H1 (cell line): ENCODE results near the gene GALNTL6. TPM values are rescaled to one million over a fixed set of nuclear protein-coding genes. Genes with fewer than 3 reads are reported as not detected.

ENCODE experiments used
- CTCF ChIA-PET: fragments of 300-600 bp; sonication (Branson Sonifier 250); formaldehyde crosslinking; loops from one replicate; lab custom pipeline; 2021; ENCODE audit not compliant: partially characterized antibody; lab: Charles Lee
- POLR2A ChIA-PET: fragments of 300-600 bp; sonication (Branson Sonifier 250); formaldehyde crosslinking; loops from one replicate; lab custom pipeline; 2021; ENCODE audit warnings: inconsistent platforms; ENCODE audit not compliant: partially characterized antibody; lab: Charles Lee
- DNase-seq, 2 experiments: peaks; one replicate each; pipeline versions ENCODE4 v3.0.0 to v3.0.0-alpha.2; 2010 to 2022; ENCODE audit warnings: low spot score in 2 of 2, low read depth in 1 of 2, mixed read lengths in 1 of 2
- FAIRE-seq: peaks from 2 replicates; lab custom pipeline; 2011; peaks lifted over from hg19 to GRCh38; lab: Jason Lieb, UNC
- H2AFZ ChIP-seq: 2 replicates; pipeline ENCODE4 v1.8.1; 2012; ENCODE audit warnings: low read length, inconsistent platforms
- H2AK5ac ChIP-seq: 2 replicates; pipeline ENCODE4 v1.6.1; 2013; ENCODE audit warnings: low read depth, low read length
- H2BK120ac ChIP-seq: replicated peaks from 2 replicates; pipeline ENCODE3; 2013; ENCODE audit warnings: low read depth, low read length, inconsistent platforms
- H2BK12ac ChIP-seq: 2 replicates; pipeline ENCODE4 v1.6.1; 2013; ENCODE audit warnings: low read depth, low read length
- H2BK15ac ChIP-seq: 2 replicates; pipeline ENCODE4 v1.6.1; 2013; ENCODE audit warnings: low read length
- H2BK20ac ChIP-seq: 2 replicates; pipeline ENCODE4 v1.6.1; 2013; ENCODE audit warnings: low read length
- H2BK5ac ChIP-seq: 2 replicates; pipeline ENCODE4 v1.6.1; 2013; ENCODE audit warnings: low read depth, low read length
- H3K14ac ChIP-seq: 2 replicates; pipeline ENCODE4 v1.6.1; 2013; ENCODE audit warnings: inconsistent platforms; ENCODE audit not compliant: insufficient read length
- H3K18ac ChIP-seq: 2 replicates; pipeline ENCODE4 v1.6.1; 2013; ENCODE audit warnings: low read length; ENCODE audit errors: extremely low read depth
- H3K23ac ChIP-seq: 2 replicates; pipeline ENCODE4 v1.6.1; 2013; ENCODE audit warnings: inconsistent platforms; ENCODE audit not compliant: insufficient read length
- H3K23me2 ChIP-seq: 2 replicates; pipeline ENCODE4 v1.6.1; 2013; ENCODE audit warnings: low read depth, low read length
- H3K27ac ChIP-seq: 2 replicates; pipeline ENCODE4 v1.6.1; 2011; ENCODE audit warnings: low read depth, low read length, inconsistent platforms
- H3K27me3 ChIP-seq, 4 experiments: replicated peaks in 1 of 4; 1 replicate in 1 of 4; 2 replicates in 3 of 4; pipeline versions ENCODE4 v1.6.1 to v1.8.1; 2011 to 2013; ENCODE audit warnings: low read length in 3 of 4, mild to moderate bottlenecking in 3 of 4, inconsistent platforms in 2 of 4, mixed read lengths in 2 of 4, moderate library complexity in 1 of 4; ENCODE audit not compliant: control insufficient read depth in 3 of 4, insufficient read depth in 3 of 4; ENCODE audit errors: extremely low read depth in 1 of 4
- H3K36me3 ChIP-seq, 4 experiments: 2 replicates each; pipeline versions ENCODE4 v1.6.1 to v1.8.1; 2011 to 2013; ENCODE audit warnings: mild to moderate bottlenecking in 4 of 4, low read length in 3 of 4, moderate library complexity in 2 of 4, control low read depth in 1 of 4, inconsistent platforms in 1 of 4; ENCODE audit not compliant: insufficient read depth in 4 of 4, control insufficient read depth in 2 of 4
- H3K4ac ChIP-seq: replicated peaks from 2 replicates; pipeline ENCODE3; 2013; ENCODE audit warnings: low read length, low read depth, mixed read lengths, inconsistent platforms; ENCODE audit not compliant: insufficient read length
- H3K4me1 ChIP-seq, 4 experiments: replicated peaks in 1 of 4; 1 replicate in 1 of 4; 2 replicates in 3 of 4; pipeline versions ENCODE4 v1.6.1 to v1.8.1; 2011 to 2013; ENCODE audit warnings: low read length in 3 of 4, inconsistent platforms in 2 of 4, mixed read lengths in 1 of 4; ENCODE audit not compliant: insufficient read depth in 4 of 4, control insufficient read depth in 3 of 4
- H3K4me2 ChIP-seq, 2 experiments: 2 replicates each; pipeline versions ENCODE4 v1.6.1 to v1.8.1; 2011 to 2013; ENCODE audit warnings: low read depth in 2 of 2, low read length in 2 of 2, control low read depth in 1 of 2, inconsistent platforms in 1 of 2, mild to moderate bottlenecking in 1 of 2; ENCODE audit not compliant: insufficient read depth in 1 of 2
- H3K4me3 ChIP-seq, 4 experiments: fragments of 200-600, 300-600 bp in 1 of 4; sonication (generic), shearing (Covaris generic), sonication (Bioruptor Twin) in 1 of 4; 2 replicates each; pipeline versions ENCODE4 v1.5.1 to v1.8.1; 2011 to 2016; ENCODE audit warnings: low read length in 4 of 4, low read depth in 3 of 4, control low read depth in 2 of 4, inconsistent platforms in 2 of 4, mild to moderate bottlenecking in 2 of 4, mixed read lengths in 1 of 4, moderate library complexity in 1 of 4; ENCODE audit not compliant: insufficient read depth in 2 of 4; ENCODE audit errors: extremely low read depth in 1 of 4
- H3K56ac ChIP-seq: replicated peaks from 2 replicates; pipeline ENCODE3; 2013; ENCODE audit warnings: low read depth, mild to moderate bottlenecking, mixed read lengths, low read length, inconsistent platforms; ENCODE audit not compliant: insufficient read length
- H3K79me1 ChIP-seq: 2 replicates; pipeline ENCODE4 v1.6.1; 2013; ENCODE audit warnings: low read depth, low read length, control low read depth
- H3K79me2 ChIP-seq, 2 experiments: 2 replicates each; pipeline versions ENCODE4 v1.6.1 to v1.8.1; 2012 to 2013; ENCODE audit warnings: low read length in 2 of 2, mild to moderate bottlenecking in 2 of 2, inconsistent platforms in 1 of 2; ENCODE audit not compliant: insufficient read depth in 2 of 2, control insufficient read depth in 1 of 2
- H3K9ac ChIP-seq, 4 experiments: replicated peaks in 1 of 4; 1 replicate in 1 of 4; 2 replicates in 3 of 4; pipeline versions ENCODE4 v1.6.1 to v1.8.1; 2011 to 2013; ENCODE audit warnings: low read depth in 3 of 4, low read length in 3 of 4, control low read depth in 2 of 4, mild to moderate bottlenecking in 2 of 4, moderate library complexity in 2 of 4, inconsistent platforms in 1 of 4; ENCODE audit errors: extremely low read depth in 1 of 4
- H3K9me3 ChIP-seq, 2 experiments: 2 replicates each; pipeline versions ENCODE4 v1.6.1 to v1.8.1; 2012 to 2013; ENCODE audit warnings: mild to moderate bottlenecking in 2 of 2, moderate library complexity in 2 of 2, control low read depth in 1 of 2, inconsistent platforms in 1 of 2, low read depth in 1 of 2, low read length in 1 of 2, mixed read lengths in 1 of 2; ENCODE audit not compliant: insufficient read depth in 2 of 2
- H4K20me1 ChIP-seq, 2 experiments: replicated peaks in 1 of 2; 2 replicates each; pipeline versions ENCODE3 to v1.8.1; 2011 to 2013; ENCODE audit warnings: inconsistent platforms in 2 of 2, low read length in 2 of 2, mild to moderate bottlenecking in 1 of 2; ENCODE audit not compliant: insufficient read depth in 2 of 2, control insufficient read depth in 1 of 2
- H4K5ac ChIP-seq: 2 replicates; pipeline ENCODE4 v1.6.1; 2013; ENCODE audit warnings: low read length, low read depth, mixed read lengths, inconsistent platforms; ENCODE audit not compliant: insufficient read length
- H4K8ac ChIP-seq: 2 replicates; pipeline ENCODE4 v1.8.0; 2013; ENCODE audit warnings: mild to moderate bottlenecking, moderate library complexity, low read length, inconsistent platforms; ENCODE audit not compliant: insufficient read depth; ENCODE audit errors: extremely low read depth
- H4K91ac ChIP-seq: replicated peaks from 2 replicates; pipeline ENCODE3; 2013; ENCODE audit warnings: low read length, mixed read lengths, inconsistent platforms; ENCODE audit not compliant: insufficient read length
- BCL11A ChIP-seq, 2 experiments: IDR thresholded peaks; one replicate each; pipeline ENCODE4 v1.6.1; 2011; ENCODE audit warnings: low read depth in 2 of 2, low read length in 2 of 2, mild to moderate bottlenecking in 2 of 2
- CTBP2 ChIP-seq: IDR thresholded peaks from 2 replicates; pipeline ENCODE4 v1.7.0; 2011; ENCODE audit warnings: borderline replicate concordance, mild to moderate bottlenecking, moderate library complexity, mixed read lengths, low read length; ENCODE audit not compliant: insufficient read depth, insufficient read length
- EGR1 ChIP-seq: IDR thresholded peaks from 2 replicates; pipeline ENCODE4 v1.6.1; 2011; ENCODE audit warnings: low read depth, low read length, borderline replicate concordance
- EP300 ChIP-seq, 2 experiments: IDR thresholded peaks; 1 replicate in 1 of 2; 2 replicates in 1 of 2; pipeline ENCODE4 v1.6.1; 2011 to 2012; ENCODE audit warnings: low read depth in 2 of 2, low read length in 2 of 2, mild to moderate bottlenecking in 2 of 2, borderline replicate concordance in 1 of 2, inconsistent platforms in 1 of 2, moderate library complexity in 1 of 2
- SIRT6 ChIP-seq: IDR thresholded peaks from one replicate; pipeline ENCODE4 v1.7.1; 2012; ENCODE audit warnings: low read length, inconsistent platforms
- SUZ12 ChIP-seq: fragments of 200-600 bp; sonication (generic); IDR thresholded peaks from 2 replicates; pipeline ENCODE4 v1.6.1; 2012; ENCODE audit warnings: mild to moderate bottlenecking, inconsistent platforms, low read length, moderate library complexity, mixed read lengths
- TAF7 ChIP-seq: optimal IDR thresholded peaks from 2 replicates; pipeline ENCODE3; 2011; ENCODE audit warnings: low read depth, mild to moderate bottlenecking, inconsistent platforms, low read length, moderate library complexity, borderline replicate concordance
- TEAD4 ChIP-seq: IDR thresholded peaks from 2 replicates; pipeline ENCODE4 v1.6.1; 2012; ENCODE audit warnings: low read depth, low read length, inconsistent platforms, mixed read lengths
- YY1 ChIP-seq: IDR thresholded peaks from 2 replicates; pipeline ENCODE4 v1.6.1; 2011; ENCODE audit warnings: low read depth, mild to moderate bottlenecking, low read length
- ZNF274 ChIP-seq: IDR thresholded peaks from 2 replicates; pipeline ENCODE4 v1.7.0; 2012; ENCODE audit warnings: low read length, borderline replicate concordance; ENCODE audit errors: extremely low read depth
- WGBS, 2 experiments: shearing (Covaris generic) in 1 of 2; methylation state at CpG; one replicate each; pipeline versions ENCODE4 v1.1.6 to v1.1.7; 2013 to 2015; ENCODE audit warnings: low lambda C conversion rate in 2 of 2, mixed read lengths in 2 of 2, inconsistent platforms in 1 of 2, low coverage in 1 of 2, missing lambda C conversion rate in 1 of 2; ENCODE audit not compliant: insufficient replicate concordance in 2 of 2, insufficient coverage in 1 of 2, insufficient read length in 1 of 2; ENCODE audit errors: extremely low coverage in 1 of 2, missing lambda C conversion rate in 1 of 2; 5-methylcytosine and 5-hydroxymethylcytosine counted together
- polyA plus RNA-seq, 7 experiments: library from polyadenylated mRNA; depleted of rRNA in 3 of 7; stranded (reverse) in 5 of 7; unstranded in 2 of 7; fragments of >200 nt in 5 of 7; fragments of 200-250 nt in 2 of 7; gene quantifications; 1 replicate in 5 of 7; 2 replicates in 1 of 7; 4 replicates in 1 of 7; pipeline versions ENCODE4 v1.2.1 to v1.2.3, GENCODE V29; 2011 to 2013; ENCODE audit warnings: missing spikeins in 2 of 7, mixed read lengths in 2 of 7
- total RNA-seq: library from RNA; stranded (reverse); fragmentation: NEBNext Ultra II Directional; extraction: Animal tissue kit (Norgen Biotek cat#: 25700); gene quantifications from 2 replicates; pipeline ENCODE4 v1.2.1, GENCODE V29; 2021
- TF ChIP-seq, protein P1 (sequence below): IDR thresholded peaks from 2 replicates; pipeline ENCODE4 v1.6.1; 2011; ENCODE audit warnings: low read depth, mild to moderate bottlenecking, low read length; ENCODE audit not compliant: insufficient read depth
- TF ChIP-seq, protein P2 (sequence below): IDR thresholded peaks from 2 replicates; pipeline ENCODE4 v1.6.1; 2012; ENCODE audit warnings: low read length, inconsistent platforms

GALNTL6 gene
- total and polyA plus RNA-seq, 2 of the 8 experiments (the other 6 are each of a cell fraction or from before 2014, with no cell fraction given), result 0.03 to 0.32 TPM

- WGBS, 2 experiments, result 73% methylated on average over 3 of the region's 3 CpGs; no CpG with 5 or more reads in 1 of the 2 experiments
- no peak overlapping the region for H3K4ac ChIP-seq
- no peak for FAIRE-seq
- no peaks in the 10 kb centered on the region for H3K79me1 ChIP-seq
- H3K9ac ChIP-seq, result no peak overlapping the region
- H4K91ac ChIP-seq, result no peak overlapping the region
- H3K4me1 ChIP-seq, result peaks cover 0 to 4% (median 2%) of the 10 kb centered on the region in 4 experiments; a peak in 2 of 7 replicates
- no peaks in the 10 kb centered on the region for H3K36me3 ChIP-seq
- H2BK5ac ChIP-seq, result no peak overlapping the region
- H2AK5ac ChIP-seq, result no peak overlapping the region
- H2BK12ac ChIP-seq, result no peak overlapping the region
- no peak overlapping the region for H4K5ac ChIP-seq
- H3K4me2 ChIP-seq, result no peak overlapping the region
- H3K56ac ChIP-seq, result no peak overlapping the region
- H2BK15ac ChIP-seq, result no peak overlapping the region
- DNase-seq, result no peak
- CTCF ChIA-PET, result interaction anchor here (0.6 kb wide), 1 partner anchor 1677 kb away, joined by 3 read pairs; no protein-coding TSS in a partner anchor
- no peaks in the 10 kb centered on the region for H3K79me2 ChIP-seq
- H3K4me3 ChIP-seq, result no peak overlapping the region
- H3K14ac ChIP-seq, result no peak overlapping the region
- no peak overlapping the region for H4K8ac ChIP-seq
- no peak overlapping the region for H3K27ac ChIP-seq
- H3K9me3 ChIP-seq, result no peaks in the 10 kb centered on the region
- no peak overlapping the region for H3K23ac ChIP-seq
- no peaks in the 10 kb centered on the region for H3K27me3 ChIP-seq
- no peaks in the 10 kb centered on the region for H3K23me2 ChIP-seq
- no peaks in the 10 kb centered on the region for H4K20me1 ChIP-seq
- no peak overlapping the region for H2AFZ ChIP-seq
- no peak overlapping the region for H2BK120ac ChIP-seq
- H2BK20ac ChIP-seq, result no peak overlapping the region
- POLR2A ChIA-PET, result no interaction called here
- H3K18ac ChIP-seq, result no peak overlapping the region
- TF ChIP-seq CTBP2, result no peak
- TF ChIP-seq EP300 (IDR thresholded peaks at IDR 0.05; ENCODE audit: borderline replicate concordance in 1 of 2, low read depth in 2 of 2, low read length in 2 of 2), result no peak
- TF ChIP-seq EGR1, result no peak
- TF ChIP-seq, protein P1, sequence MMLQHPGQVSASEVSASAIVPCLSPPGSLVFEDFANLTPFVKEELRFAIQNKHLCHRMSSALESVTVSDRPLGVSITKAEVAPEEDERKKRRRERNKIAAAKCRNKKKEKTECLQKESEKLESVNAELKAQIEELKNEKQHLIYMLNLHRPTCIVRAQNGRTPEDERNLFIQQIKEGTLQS, result no peak
- TF ChIP-seq, protein P2, sequence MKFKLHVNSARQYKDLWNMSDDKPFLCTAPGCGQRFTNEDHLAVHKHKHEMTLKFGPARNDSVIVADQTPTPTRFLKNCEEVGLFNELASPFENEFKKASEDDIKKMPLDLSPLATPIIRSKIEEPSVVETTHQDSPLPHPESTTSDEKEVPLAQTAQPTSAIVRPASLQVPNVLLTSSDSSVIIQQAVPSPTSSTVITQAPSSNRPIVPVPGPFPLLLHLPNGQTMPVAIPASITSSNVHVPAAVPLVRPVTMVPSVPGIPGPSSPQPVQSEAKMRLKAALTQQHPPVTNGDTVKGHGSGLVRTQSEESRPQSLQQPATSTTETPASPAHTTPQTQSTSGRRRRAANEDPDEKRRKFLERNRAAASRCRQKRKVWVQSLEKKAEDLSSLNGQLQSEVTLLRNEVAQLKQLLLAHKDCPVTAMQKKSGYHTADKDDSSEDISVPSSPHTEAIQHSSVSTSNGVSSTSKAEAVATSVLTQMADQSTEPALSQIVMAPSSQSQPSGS, result no peak
- TF ChIP-seq SIRT6, result no peak
- no peak for TF ChIP-seq ZNF274
- TF ChIP-seq YY1, result no peak
- no peak for TF ChIP-seq TEAD4
- no peak for TF ChIP-seq BCL11A (IDR thresholded peaks at IDR 0.05; ENCODE audit: low read depth in 2 of 2, low read length in 2 of 2)
- no peak for TF ChIP-seq TAF7
- TF ChIP-seq SUZ12, result no peak
These were observed 62.1 kb downstream of the GALNTL6 start for GRCh38 chr4:171875291-171875690.
